Psoas muscle (tissue), 8 donors: Measurements from ENCODE around the gene TBC1D22A. TPM values are rescaled to one million over a fixed set of nuclear protein-coding genes. Genes with fewer than 3 reads are reported as not detected.

Experiments
- ATAC-seq, 4 donors: fragments of 200-7000 bp; cut with Tn5 transposase; one replicate each; pipeline ENCODE4 v1.9.1; 2020; ENCODE audit warnings: moderate library complexity in 3 of 4, mild to moderate bottlenecking in 2 of 4
- DNase-seq, 2 donors: peaks; one replicate each; pipeline ENCODE4 v3.0.0-alpha.2; 2020
- H3K27ac ChIP-seq: fragments of 200-600 bp; one replicate; pipeline ENCODE4 v1.8.0; 2022
- H3K27me3 ChIP-seq, 3 donors: fragments of 200-600 bp in 1 of 3; one replicate each; pipeline versions ENCODE4 v1.6.1 to v1.8.0; 2013 to 2022; ENCODE audit warnings: low read length in 2 of 3, mild to moderate bottlenecking in 2 of 3, moderate library complexity in 1 of 3; ENCODE audit not compliant: insufficient read depth in 3 of 3
- H3K36me3 ChIP-seq, 2 donors: fragments of 200-600 bp in 1 of 2; one replicate each; pipeline versions ENCODE4 v1.6.1 to v1.8.0; 2013 to 2022; ENCODE audit warnings: low read depth in 1 of 2, mild to moderate bottlenecking in 1 of 2, moderate library complexity in 1 of 2; ENCODE audit not compliant: insufficient read depth in 1 of 2
- H3K4me1 ChIP-seq: fragments of 200-600 bp; one replicate; pipeline ENCODE4 v1.8.0; 2022
- H3K4me3 ChIP-seq: fragments of 200-600 bp; one replicate; pipeline ENCODE4 v1.8.0; 2022; ENCODE audit warnings: mild to moderate bottlenecking
- H3K9me3 ChIP-seq: fragments of 200-600 bp; one replicate; pipeline ENCODE4 v1.8.0; 2022
- whole genome bisulfite sequencing, 3 donors: extraction: QIAGEN DNeasy Blood & Tissue Kit; methylation state at CpG; one replicate each; pipeline versions ENCODE4 v1.1.6 to v1.1.7; 2013; 5-methylcytosine and 5-hydroxymethylcytosine counted together
- intact Hi-C, 2 donors: fragments of 100-400 bp; cut with DNase I; formaldehyde crosslinking; loops; one replicate each; pipeline versions ENCODE4 v1.11.0 to v1.14.2; 2022
- polyA plus RNA-seq, 3 donors: library from polyadenylated mRNA; stranded (reverse); fragments of 200-250 nt; gene quantifications; one replicate each; pipeline ENCODE4 v1.2.3, GENCODE V29; 2013
- total RNA-seq, 4 donors: library from RNA; stranded (reverse); fragmentation: NEBNext Ultra II Directional in 2 of 4; extraction: Animal tissue kit (Norgen Biotek cat#: 25700) in 2 of 4; gene quantifications; one replicate each; pipeline versions ENCODE4 v1.2.1 to v1.2.4, GENCODE V29; 2021 to 2023
- TF ChIP-seq, protein P1 (sequence below): fragments of 200-600 bp; IDR thresholded peaks from one replicate; pipeline ENCODE4 v1.8.0; 2022; ENCODE audit warnings: antibody characterized with exemption
- donor health status: healthy with polysubstance abuse.
- donor health status: DM: no; HTN: no; CAD: no; lungs with moderate emphysema.
- donor health status: Bipolar disorder and iron deficiency.
- donor health status: healthy.
- donor health status: DM: yes; HTN: yes; CAD: no.
- donor health status: DM: no; HTN: no; CAD: no.
- donor health status: DM: no; HTN: no; CAD: no.
- donor health status: DM: yes; HTN: yes; CAD: no.

The TBC1D22A gene
- total and polyA plus RNA-seq, 7 donors, result 11.7 to 25.0 (median 18.9) TPM

GRCh38 chr22:47173535-47174021 lies 411.1 kb downstream of the TBC1D22A start:
- DNase-seq, result peak; percentile 4 to 39
- Histone ChIP-seq H3K27ac (no peak overlapping the region), H3K4me1 (no peaks in the 10 kb centered on the region), H3K9me3 (no peaks in the 10 kb centered on the region), H3K36me3 (no peaks in the 10 kb centered on the region), H3K4me3 (no peak overlapping the region), H3K27me3 (no peaks in the 10 kb centered on the region)
- TF ChIP-seq, protein P1, sequence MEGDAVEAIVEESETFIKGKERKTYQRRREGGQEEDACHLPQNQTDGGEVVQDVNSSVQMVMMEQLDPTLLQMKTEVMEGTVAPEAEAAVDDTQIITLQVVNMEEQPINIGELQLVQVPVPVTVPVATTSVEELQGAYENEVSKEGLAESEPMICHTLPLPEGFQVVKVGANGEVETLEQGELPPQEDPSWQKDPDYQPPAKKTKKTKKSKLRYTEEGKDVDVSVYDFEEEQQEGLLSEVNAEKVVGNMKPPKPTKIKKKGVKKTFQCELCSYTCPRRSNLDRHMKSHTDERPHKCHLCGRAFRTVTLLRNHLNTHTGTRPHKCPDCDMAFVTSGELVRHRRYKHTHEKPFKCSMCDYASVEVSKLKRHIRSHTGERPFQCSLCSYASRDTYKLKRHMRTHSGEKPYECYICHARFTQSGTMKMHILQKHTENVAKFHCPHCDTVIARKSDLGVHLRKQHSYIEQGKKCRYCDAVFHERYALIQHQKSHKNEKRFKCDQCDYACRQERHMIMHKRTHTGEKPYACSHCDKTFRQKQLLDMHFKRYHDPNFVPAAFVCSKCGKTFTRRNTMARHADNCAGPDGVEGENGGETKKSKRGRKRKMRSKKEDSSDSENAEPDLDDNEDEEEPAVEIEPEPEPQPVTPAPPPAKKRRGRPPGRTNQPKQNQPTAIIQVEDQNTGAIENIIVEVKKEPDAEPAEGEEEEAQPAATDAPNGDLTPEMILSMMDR, result no peak
- ATAC-seq, result no peak
- intact Hi-C loops, result no loop called here
- 89 to 95% (median 91%) methylated on average over 15 to 17 of the region's 17 CpGs for WGBS, 3 donors

GRCh38 chr22:47174096-47174495 lies 411.6 kb downstream of the TBC1D22A start:
- Histone ChIP-seq H3K27ac (no peak overlapping the region), H3K27me3 (no peaks in the 10 kb centered on the region), H3K9me3 (no peaks in the 10 kb centered on the region), H3K4me3 (no peak overlapping the region), H3K4me1 (no peaks in the 10 kb centered on the region), H3K36me3 (no peaks in the 10 kb centered on the region)
- intact Hi-C loops, result no loop called here
- WGBS, 3 donors, result 94 to 96% (median 96%) methylated on average over 21 of the region's 21 CpGs
- TF ChIP-seq, protein P1, result no peak
- ATAC-seq, result no peak
- DNase-seq, result peak in 1 of 2 donors; percentile 26

DNA sequence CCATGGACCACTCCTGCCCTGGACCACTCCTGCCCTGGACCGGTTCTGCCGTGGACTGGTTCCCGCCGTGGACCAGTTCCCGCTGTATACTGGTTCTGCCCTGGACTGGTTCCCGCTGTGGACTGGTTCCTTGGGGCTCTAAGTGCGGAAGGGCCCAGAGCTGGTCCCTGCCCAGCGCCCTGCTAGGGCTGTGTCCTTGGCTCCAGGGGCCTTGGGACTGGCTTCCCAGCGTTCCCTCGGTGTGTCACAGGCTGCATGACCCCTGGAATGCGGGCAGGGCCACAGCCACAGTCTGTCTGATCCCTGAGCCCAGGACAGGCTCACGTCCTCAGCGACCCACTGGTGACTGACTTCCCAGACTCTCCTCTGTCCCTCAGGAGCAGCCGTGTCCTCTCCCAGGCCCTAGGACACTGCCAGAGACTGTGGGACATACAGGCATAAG lies 412.2 kb downstream of the TBC1D22A start:
- Histone ChIP-seq H3K9me3 (no peaks in the 10 kb centered on the region), H3K27me3 (no peaks in the 10 kb centered on the region), H3K4me3 (no peak overlapping the region), H3K27ac (no peak overlapping the region), H3K4me1 (no peaks in the 10 kb centered on the region), H3K36me3 (no peaks in the 10 kb centered on the region)
- ATAC-seq (peak in 2 of 4 donors; percentile 13 to 20), DNase-seq (peak; percentile 7 to 40)
- intact Hi-C loops, result no loop called here
- TF ChIP-seq, protein P1, result no peak
- WGBS, 3 donors, result 81 to 90% (median 87%) methylated on average over 12 to 14 of the region's 14 CpGs

DNA sequence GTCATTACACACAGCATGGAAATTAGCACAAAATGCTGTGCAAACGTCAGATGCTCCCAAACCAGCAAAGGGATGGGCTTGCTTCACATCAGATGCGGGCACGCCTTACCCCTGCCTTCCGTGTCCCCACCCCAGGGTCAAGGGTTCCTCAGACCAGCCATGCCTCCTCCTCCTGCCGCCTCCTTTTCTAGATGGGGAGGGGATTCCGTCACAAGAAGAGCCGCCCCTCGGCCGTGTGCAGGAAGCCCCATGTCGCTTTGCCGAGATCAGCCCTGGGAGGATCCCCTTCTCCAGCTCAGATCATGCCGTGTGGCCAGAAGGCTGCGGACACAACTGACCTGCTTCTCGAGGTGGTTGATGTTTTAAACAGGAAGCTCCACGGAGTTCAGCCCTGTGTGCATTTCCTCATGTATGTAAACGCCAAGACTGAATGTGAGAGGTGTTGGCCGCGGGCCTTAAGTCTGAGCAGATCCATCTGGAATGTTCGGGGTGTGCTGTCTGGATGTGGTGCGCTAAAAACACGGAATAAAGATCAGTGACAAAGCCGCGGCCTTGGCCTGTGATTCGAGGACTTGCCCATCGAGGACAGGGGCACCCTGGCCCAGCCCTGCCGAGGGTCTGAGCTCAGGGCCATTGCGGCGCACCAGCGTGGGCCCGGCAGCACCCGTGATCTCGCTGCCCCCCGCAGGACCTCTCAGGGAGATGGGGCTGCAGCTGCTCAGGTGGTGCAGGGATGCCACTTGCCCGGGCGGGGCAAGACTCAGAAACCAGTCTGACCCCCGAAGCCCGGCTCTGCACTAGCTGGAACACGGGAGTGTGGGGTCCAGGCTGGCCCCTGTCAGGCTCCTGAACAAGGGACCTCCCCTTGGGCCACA lies 412.9 kb downstream of the TBC1D22A start:
- Histone ChIP-seq H3K27me3 (peaks cover 0 to 2% (median 0%) of the 10 kb centered on the region in 3 donors), H3K36me3 (no peaks in the 10 kb centered on the region), H3K4me1 (no peaks in the 10 kb centered on the region), H3K9me3 (no peaks in the 10 kb centered on the region), H3K27ac (no peak overlapping the region), H3K4me3 (no peak overlapping the region)
- 79 to 81% (median 79%) methylated on average over 38 of the region's 38 CpGs for WGBS, 3 donors
- intact Hi-C loops, result no loop called here
- no peak for ATAC-seq
- TF ChIP-seq, protein P1, result no peak
- DNase-seq, result peak; percentile 15 to 50
